WTC11 (cell line): ENCODE results near the gene CCP110.

Experiments used
- CTCF ChIP-seq: fragments of 200-600 bp; IDR thresholded peaks from 2 replicates; pipeline ENCODE4 v1.8.0; 2022; ENCODE audit warnings: antibody characterized with exemption
- KAT7 ChIP-seq: sonication (generic); formaldehyde crosslinking; IDR thresholded peaks from 2 replicates; pipeline ENCODE4 v1.8.1; 2023; ENCODE audit warnings: missing genetic modification reagents, mild to moderate bottlenecking, borderline replicate concordance
- MAX ChIP-seq: sonication (generic); formaldehyde crosslinking; IDR thresholded peaks from 2 replicates; pipeline ENCODE4 v1.8.0; 2022; ENCODE audit warnings: mild to moderate bottlenecking, missing genetic modification reagents
- NR3C1 ChIP-seq: sonication (generic); formaldehyde crosslinking; conservative IDR thresholded peaks from 2 replicates; pipeline ENCODE4 v1.8.1; 2023; ENCODE audit warnings: low read depth, mild to moderate bottlenecking, missing genetic modification reagents

- TF ChIP-seq KAT7 (CRISPR knock-in tag) (no peak), CTCF (no peak), MAX (CRISPR knock-in tag) (no peak), NR3C1 (CRISPR knock-in tag) (no peak)
Measured at GRCh38 chr16:19589771-19590302, 66.1 kb downstream of the CCP110 start.
